K562 (cell line): ENCODE results near the gene ZSCAN2.

Source experiments
- JUND ChIP-seq, 2 experiments: IDR thresholded peaks; 2 replicates in 1 of 2; 3 replicates in 1 of 2; pipeline ENCODE4 v1.6.1; 2011; ENCODE audit warnings: borderline replicate concordance in 2 of 2, low read depth in 2 of 2, low read length in 2 of 2, improper control_type of control experiment in 1 of 2, missing biosample characterization in 1 of 2, missing genetic modification characterization in 1 of 2, missing genetic modification reagents in 1 of 2
- POLR2AphosphoS5 ChIP-seq: IDR thresholded peaks from 2 replicates; pipeline ENCODE4 v1.6.1; 2011; ENCODE audit warnings: mild to moderate bottlenecking, low read depth, low read length, moderate library complexity; ENCODE audit not compliant: control insufficient read depth, insufficient read depth
- RBM15 ChIP-seq: fragments of 200-400 bp; formaldehyde crosslinking; IDR thresholded peaks from 2 replicates; pipeline ENCODE4 v1.6.1; 2018; ENCODE audit warnings: mild to moderate bottlenecking, low read length, moderate library complexity; ENCODE audit not compliant: insufficient read depth
- TF ChIP-seq, protein P1 (sequence below): sonication (generic); formaldehyde crosslinking; IDR thresholded peaks from 2 replicates; pipeline ENCODE4 v1.9.0; 2022; ENCODE audit warnings: mild to moderate bottlenecking, missing genetic modification reagents
- TF ChIP-seq, protein P2 (sequence below), 3 experiments: IDR thresholded peaks in 2 of 3; conservative IDR thresholded peaks in 1 of 3; 2 replicates each; pipeline ENCODE4 v1.5.1; 2011 to 2012; ENCODE audit warnings: low read length in 3 of 3, mild to moderate bottlenecking in 3 of 3, control low read depth in 2 of 3, improper control_type of control experiment in 1 of 3, inconsistent platforms in 1 of 3, low read depth in 1 of 3, mixed read lengths in 1 of 3, moderate library complexity in 1 of 3; ENCODE audit not compliant: insufficient read depth in 2 of 3
- TF ChIP-seq, protein P3 (sequence below): fragments of 250-450 bp; sonication (Bioruptor Pico); IDR thresholded peaks from 2 replicates; pipeline ENCODE4 v1.4.0; 2020
- TF ChIP-seq, protein P4 (sequence below): fragments of 250-450 bp; sonication (Bioruptor Pico); IDR thresholded peaks from 2 replicates; pipeline ENCODE4 v1.4.0; 2020; ENCODE audit warnings: mild to moderate bottlenecking, moderate library complexity, borderline replicate concordance

DNA sequence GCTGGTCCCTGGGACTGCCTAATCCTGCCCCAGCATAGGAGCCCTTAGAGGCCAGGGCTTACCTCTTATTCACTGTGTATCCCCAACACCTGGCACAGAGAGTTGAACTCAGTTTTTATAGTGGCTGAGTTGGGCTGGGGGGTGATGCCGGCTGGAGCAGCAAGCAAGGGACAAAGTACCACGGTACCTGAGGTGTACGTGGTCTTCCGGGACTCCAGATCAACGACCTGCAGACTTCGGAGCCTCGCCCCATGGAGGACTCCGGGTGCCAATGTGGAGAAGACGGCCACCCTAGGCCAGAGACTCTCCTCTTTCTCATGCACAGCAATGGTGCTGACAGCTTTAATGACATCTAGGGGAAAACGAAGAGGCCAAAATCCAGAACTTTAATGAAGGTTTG lies 45.2 kb downstream of the ZSCAN2 start:
- TF ChIP-seq, protein P1, sequence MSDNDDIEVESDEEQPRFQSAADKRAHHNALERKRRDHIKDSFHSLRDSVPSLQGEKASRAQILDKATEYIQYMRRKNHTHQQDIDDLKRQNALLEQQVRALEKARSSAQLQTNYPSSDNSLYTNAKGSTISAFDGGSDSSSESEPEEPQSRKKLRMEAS (CRISPR knock-in tag) = no peak
- TF ChIP-seq RBM15 (no peak), JUND (IDR thresholded peaks at IDR 0.05; ENCODE audit: borderline replicate concordance, low read depth, low read length) (no peak), JUND (tag; IDR thresholded peaks at IDR 0.05; ENCODE audit: borderline replicate concordance, low read depth, low read length) (no peak), POLR2AphosphoS5 (no peak)
- TF ChIP-seq, protein P2, sequence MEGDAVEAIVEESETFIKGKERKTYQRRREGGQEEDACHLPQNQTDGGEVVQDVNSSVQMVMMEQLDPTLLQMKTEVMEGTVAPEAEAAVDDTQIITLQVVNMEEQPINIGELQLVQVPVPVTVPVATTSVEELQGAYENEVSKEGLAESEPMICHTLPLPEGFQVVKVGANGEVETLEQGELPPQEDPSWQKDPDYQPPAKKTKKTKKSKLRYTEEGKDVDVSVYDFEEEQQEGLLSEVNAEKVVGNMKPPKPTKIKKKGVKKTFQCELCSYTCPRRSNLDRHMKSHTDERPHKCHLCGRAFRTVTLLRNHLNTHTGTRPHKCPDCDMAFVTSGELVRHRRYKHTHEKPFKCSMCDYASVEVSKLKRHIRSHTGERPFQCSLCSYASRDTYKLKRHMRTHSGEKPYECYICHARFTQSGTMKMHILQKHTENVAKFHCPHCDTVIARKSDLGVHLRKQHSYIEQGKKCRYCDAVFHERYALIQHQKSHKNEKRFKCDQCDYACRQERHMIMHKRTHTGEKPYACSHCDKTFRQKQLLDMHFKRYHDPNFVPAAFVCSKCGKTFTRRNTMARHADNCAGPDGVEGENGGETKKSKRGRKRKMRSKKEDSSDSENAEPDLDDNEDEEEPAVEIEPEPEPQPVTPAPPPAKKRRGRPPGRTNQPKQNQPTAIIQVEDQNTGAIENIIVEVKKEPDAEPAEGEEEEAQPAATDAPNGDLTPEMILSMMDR (IDR thresholded peaks at IDR 0.05 in 2 of 3, conservative IDR thresholded peaks at IDR 0.05 in 1 of 3; ENCODE audit: insufficient read depth in 2 of 3, low read depth in 1 of 3, low read length in 3 of 3) = no peak
- TF ChIP-seq, protein P3, sequence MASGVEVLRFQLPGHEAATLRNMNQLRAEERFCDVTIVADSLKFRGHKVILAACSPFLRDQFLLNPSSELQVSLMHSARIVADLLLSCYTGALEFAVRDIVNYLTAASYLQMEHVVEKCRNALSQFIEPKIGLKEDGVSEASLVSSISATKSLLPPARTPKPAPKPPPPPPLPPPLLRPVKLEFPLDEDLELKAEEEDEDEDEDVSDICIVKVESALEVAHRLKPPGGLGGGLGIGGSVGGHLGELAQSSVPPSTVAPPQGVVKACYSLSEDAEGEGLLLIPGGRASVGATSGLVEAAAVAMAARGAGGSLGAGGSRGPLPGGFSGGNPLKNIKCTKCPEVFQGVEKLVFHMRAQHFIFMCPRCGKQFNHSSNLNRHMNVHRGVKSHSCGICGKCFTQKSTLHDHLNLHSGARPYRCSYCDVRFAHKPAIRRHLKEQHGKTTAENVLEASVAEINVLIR = no peak
- TF ChIP-seq, protein P4, sequence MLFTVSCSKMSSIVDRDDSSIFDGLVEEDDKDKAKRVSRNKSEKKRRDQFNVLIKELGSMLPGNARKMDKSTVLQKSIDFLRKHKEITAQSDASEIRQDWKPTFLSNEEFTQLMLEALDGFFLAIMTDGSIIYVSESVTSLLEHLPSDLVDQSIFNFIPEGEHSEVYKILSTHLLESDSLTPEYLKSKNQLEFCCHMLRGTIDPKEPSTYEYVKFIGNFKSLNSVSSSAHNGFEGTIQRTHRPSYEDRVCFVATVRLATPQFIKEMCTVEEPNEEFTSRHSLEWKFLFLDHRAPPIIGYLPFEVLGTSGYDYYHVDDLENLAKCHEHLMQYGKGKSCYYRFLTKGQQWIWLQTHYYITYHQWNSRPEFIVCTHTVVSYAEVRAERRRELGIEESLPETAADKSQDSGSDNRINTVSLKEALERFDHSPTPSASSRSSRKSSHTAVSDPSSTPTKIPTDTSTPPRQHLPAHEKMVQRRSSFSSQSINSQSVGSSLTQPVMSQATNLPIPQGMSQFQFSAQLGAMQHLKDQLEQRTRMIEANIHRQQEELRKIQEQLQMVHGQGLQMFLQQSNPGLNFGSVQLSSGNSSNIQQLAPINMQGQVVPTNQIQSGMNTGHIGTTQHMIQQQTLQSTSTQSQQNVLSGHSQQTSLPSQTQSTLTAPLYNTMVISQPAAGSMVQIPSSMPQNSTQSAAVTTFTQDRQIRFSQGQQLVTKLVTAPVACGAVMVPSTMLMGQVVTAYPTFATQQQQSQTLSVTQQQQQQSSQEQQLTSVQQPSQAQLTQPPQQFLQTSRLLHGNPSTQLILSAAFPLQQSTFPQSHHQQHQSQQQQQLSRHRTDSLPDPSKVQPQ (CRISPR knock-in tag) = no peak
